Dendritic cell treated with granulocyte-macrophage colony-stimulating factor and Interleukin-4, amounts not matched to agents 40 ng/mL and 50 ng/mL, for 4 days (primary cell): ENCODE measurements around the gene IRF1.

Experiments used
- H3K27ac Mint-ChIP-seq: one replicate; pipeline ENCODE4 v1.8.0; 2022; ENCODE audit warnings: mild to moderate bottlenecking, mixed read lengths
- H3K27me3 Mint-ChIP-seq: one replicate; pipeline ENCODE4 v1.8.0; 2022; ENCODE audit warnings: mild to moderate bottlenecking, mixed read lengths
- H3K36me3 Mint-ChIP-seq: one replicate; pipeline ENCODE4 v1.8.0; 2022; ENCODE audit warnings: low read depth, mixed read lengths
- H3K4me1 Mint-ChIP-seq: one replicate; pipeline ENCODE4 v1.8.0; 2022; ENCODE audit warnings: low read depth, mixed read lengths
- H3K4me3 Mint-ChIP-seq: one replicate; pipeline ENCODE4 v1.8.0; 2022; ENCODE audit warnings: mild to moderate bottlenecking, moderate library complexity, mixed read lengths
- H3K9me3 Mint-ChIP-seq: one replicate; pipeline ENCODE4 v1.8.0; 2022; ENCODE audit warnings: mixed read lengths
- intact Hi-C: fragments of 100-400 bp; cut with micrococcal nuclease; formaldehyde crosslinking; loops from one replicate; pipeline ENCODE4 v1.15.0; 2022

The IRF1 gene

DNA sequence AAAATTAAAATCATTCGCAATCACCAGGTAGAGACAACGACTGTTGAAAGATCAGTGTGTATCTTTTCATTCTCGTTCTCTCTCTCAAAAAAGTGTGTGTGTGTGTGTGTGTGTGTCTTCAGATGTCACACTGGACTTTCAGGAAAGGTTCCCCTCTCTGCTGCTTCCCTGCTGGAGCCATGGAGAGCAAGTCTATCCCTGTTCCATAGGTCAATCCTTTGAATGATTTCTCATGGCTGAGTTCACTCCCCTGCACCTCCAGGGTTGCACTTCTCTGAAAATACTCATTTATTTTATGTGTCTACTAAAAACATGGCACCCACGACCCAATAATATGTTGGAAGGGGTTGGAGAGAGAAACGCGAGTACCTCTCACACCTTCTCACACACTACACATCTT lies 28.2 kb downstream of the IRF1 start:
- Mint-ChIP-seq H3K4me3 (no peak overlapping the region), H3K9me3 (no peaks in the 10 kb centered on the region), H3K27me3 (peaks cover 4% of the 10 kb centered on the region), H3K4me1 (peaks cover 92% of the 10 kb centered on the region), H3K27ac (peak overlapping the region; percentile 70), H3K36me3 (no peaks in the 10 kb centered on the region)
- intact Hi-C loops = loop anchor here (5.0 kb wide), 1 partner anchor 35 kb away; no protein-coding TSS in a partner anchor

DNA sequence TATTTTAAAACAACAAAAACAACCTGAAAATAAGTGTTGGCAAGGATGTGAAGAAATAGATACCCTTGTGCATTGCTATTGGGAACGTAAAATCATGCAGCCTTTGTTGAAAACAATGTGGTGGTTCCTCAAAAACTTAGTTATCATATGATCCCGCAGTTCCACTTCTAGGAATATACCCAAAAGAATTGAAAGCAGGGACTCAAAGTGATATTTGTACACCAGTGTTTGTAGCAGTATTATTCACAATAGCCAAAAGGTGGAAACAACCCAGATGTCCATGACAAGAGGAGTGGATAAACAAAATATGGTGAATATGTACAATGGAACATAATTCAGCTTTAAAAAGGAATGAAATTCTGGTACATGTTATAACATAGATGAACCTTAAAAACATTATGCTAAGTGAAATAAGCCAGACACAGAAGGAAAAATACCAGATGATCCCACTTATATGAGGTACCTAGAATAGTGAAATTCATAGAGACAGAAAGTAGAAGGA lies 29.0 kb downstream of the IRF1 start:
- Mint-ChIP-seq H3K4me1 (peaks cover 92% of the 10 kb centered on the region), H3K27ac (peak overlapping the region; percentile 62), H3K27me3 (peaks cover 4% of the 10 kb centered on the region), H3K36me3 (no peaks in the 10 kb centered on the region), H3K9me3 (no peaks in the 10 kb centered on the region), H3K4me3 (no peak overlapping the region)
- intact Hi-C loops = loop anchor here (5.0 kb wide), 1 partner anchor 36 kb away; no protein-coding TSS in a partner anchor

DNA sequence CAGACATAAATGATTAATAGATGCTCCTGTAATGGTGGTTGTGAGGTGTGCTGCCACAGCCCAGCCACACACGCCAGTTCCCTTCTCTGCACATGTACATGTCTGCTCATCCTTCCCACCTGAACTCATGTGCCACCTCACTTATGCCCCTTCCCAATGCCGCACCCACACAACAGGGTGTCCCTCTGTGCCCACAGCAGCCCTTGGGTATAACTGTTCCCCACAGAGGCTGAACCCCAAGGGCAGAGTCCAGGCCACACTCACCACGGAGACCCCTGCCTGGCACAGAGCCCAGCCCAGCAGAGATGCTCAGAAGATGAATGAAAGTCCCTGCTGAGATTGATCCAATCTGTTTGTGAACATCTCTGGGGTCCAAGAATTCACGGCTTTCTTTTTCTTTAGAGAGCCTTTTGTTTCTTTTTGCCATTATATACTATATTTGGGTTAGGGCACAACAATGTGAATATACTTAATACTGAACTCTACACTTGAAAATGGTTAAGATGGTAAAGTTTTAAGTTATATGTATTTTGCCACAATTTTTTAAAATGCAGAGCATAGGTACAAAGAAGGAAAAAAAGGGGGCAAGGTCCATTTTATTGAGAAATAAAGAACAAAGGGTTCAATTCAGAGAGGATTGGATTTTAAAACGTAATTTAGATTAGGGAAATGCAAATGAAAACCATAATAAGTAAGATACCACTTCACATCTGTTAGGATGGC lies 29.6 kb downstream of the IRF1 start:
- intact Hi-C loops = loop anchor here (5.0 kb wide), 1 partner anchor 36 kb away; no protein-coding TSS in a partner anchor
- Mint-ChIP-seq H3K36me3 (no peaks in the 10 kb centered on the region), H3K4me3 (no peak overlapping the region), H3K27me3 (peaks cover 4% of the 10 kb centered on the region), H3K4me1 (peaks cover 92% of the 10 kb centered on the region), H3K9me3 (no peaks in the 10 kb centered on the region), H3K27ac (peak overlapping the region; percentile 68)

DNA sequence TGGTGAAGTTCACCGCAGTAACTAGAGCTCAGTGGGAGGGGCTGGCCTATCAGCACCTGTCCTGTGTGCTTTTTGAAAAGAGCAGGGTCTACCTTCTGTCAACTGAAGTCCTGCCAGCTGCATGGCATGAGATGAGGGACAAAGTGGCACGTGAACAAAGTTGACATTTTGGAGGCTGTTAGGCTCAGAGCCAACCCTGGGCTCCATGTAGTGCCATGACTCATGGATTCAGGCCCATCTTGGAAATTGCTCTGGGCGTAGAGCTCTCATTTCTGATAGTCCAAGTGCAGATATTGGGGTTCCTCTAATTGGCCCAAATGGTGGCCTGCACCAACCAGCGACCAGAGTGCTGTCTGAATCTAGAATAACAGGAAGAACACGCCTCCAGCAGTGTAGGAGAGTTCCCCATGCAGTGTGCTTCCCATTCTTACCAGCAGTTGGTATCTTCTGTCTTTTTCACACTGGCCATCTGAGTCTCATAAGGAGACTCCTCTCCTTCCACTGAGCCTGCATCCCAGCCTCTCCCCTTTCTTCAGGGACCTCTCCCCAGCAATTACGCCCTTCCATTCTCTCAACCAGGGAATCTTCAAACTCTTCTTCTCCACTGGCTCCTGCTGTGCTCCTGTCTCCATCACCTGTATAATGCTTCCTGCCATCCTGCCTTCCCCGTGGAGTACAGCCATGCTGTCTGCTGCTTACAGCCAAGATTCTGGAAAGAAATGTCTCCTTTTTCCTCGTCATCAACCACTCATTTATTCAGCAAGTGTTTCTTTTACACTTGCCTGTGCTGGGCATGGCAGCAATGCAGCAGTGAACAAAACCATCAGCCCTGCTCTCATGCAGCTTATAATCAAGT lies 30.4 kb downstream of the IRF1 start:
- Mint-ChIP-seq H3K27me3 (peaks cover 4% of the 10 kb centered on the region), H3K27ac (peak overlapping the region; percentile 68), H3K4me3 (peak overlapping the region; percentile 0), H3K4me1 (peaks cover 92% of the 10 kb centered on the region), H3K9me3 (no peaks in the 10 kb centered on the region), H3K36me3 (no peaks in the 10 kb centered on the region)
- intact Hi-C loops = loop anchor here (5.0 kb wide), 1 partner anchor 37 kb away; no protein-coding TSS in a partner anchor

DNA sequence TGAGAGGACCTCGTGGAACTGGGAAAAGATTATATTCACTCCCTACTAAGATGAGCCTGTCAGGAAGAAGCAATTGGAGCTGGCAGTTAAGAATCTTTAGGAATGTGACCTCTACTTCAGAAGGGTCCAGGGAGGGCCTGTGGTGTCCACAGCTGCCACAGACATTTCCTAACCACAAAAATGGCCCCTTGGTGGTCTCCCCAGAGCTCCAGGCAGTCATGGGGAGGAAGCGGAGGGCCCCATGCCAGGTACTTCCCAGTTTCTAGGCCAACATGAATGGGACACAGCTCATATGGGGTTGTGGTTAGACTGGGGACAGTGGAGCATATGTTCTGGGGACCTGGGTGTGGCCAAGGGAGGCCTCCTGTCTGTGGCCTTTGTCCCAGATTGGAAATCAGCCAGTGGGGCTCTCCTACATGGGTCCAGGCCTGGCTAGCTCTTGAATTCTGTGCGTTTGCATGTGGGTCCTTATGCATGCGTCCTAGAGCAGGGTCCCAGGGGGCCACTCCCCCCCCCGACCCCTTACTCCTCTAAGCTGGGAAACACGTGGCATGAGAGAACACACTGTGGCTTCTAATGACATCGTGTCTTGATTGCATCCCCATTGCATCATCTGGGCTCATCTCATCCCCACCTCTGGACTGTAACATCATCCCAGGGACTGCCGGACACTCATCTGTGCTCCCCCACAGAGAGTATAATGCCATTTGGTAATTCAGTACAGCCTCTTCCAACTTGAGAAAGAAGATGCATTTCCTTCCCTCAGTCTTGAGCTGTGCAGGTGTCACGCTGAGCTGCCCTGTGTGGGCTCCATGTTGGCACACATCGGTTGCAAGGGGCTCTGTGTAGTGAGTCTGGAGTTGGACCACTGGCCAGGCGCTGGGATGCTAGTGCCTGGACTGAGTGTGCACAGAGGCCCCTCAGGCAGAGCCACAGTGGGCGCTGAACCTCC lies 31.3 kb downstream of the IRF1 start:
- intact Hi-C loops = no loop called here

DNA sequence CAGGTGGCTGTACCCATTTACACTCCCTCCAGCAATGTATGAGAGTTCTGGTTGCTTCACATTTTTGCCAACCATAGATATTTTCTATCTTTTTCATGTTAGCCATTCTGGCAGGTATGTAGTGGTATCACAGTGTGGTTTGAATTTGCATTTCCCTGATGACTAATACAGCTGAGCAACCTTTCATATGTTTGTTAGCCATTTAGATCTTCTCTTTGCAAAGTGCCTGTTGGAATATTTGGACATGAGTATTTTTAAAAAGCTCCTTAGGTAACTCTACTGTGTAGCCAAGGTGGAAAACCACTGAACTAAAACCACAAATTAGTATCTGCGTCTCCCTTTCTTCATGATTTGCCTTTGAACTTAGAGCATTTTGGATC lies 31.9 kb downstream of the IRF1 start:
- Mint-ChIP-seq H3K4me3 (no peak overlapping the region), H3K9me3 (no peaks in the 10 kb centered on the region), H3K27me3 (peaks cover 2% of the 10 kb centered on the region), H3K36me3 (peaks cover 8% of the 10 kb centered on the region), H3K4me1 (peaks cover 91% of the 10 kb centered on the region), H3K27ac (peak overlapping the region; percentile 68)
- intact Hi-C loops = no loop called here

More for the DNA sequence above, 31.3 kb downstream of the IRF1 start:
- Mint-ChIP-seq H3K27ac (peak overlapping the region; percentile 68), H3K36me3 (peaks cover 3% of the 10 kb centered on the region), H3K4me3 (no peak overlapping the region), H3K9me3 (no peaks in the 10 kb centered on the region), H3K27me3 (peaks cover 2% of the 10 kb centered on the region), H3K4me1 (peaks cover 91% of the 10 kb centered on the region)

DNA sequence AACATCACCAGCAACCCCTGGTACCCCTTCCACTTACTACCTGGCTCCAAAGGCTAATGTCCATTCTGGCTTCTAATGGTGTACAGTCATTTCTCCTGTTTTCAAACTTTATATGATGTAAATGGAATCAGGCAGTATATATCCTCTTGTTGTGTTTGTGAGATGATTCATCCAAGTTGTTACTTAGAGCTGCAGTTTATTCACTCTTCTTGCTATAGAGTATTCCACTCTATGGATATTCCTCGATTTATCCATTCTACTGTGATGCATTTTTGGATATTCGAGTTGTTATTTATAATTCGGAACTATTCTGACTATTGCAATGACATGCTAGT lies 32.4 kb downstream of the IRF1 start:
- H3K36me3 Mint-ChIP-seq = peaks cover 8% of the 10 kb centered on the region
- intact Hi-C loops = no loop called here
- no peaks in the 10 kb centered on the region for H3K9me3 Mint-ChIP-seq
- no peak overlapping the region for H3K27ac Mint-ChIP-seq
- H3K27me3 Mint-ChIP-seq = peaks cover 2% of the 10 kb centered on the region
- peaks cover 91% of the 10 kb centered on the region for H3K4me1 Mint-ChIP-seq
- H3K4me3 Mint-ChIP-seq = no peak overlapping the region

DNA sequence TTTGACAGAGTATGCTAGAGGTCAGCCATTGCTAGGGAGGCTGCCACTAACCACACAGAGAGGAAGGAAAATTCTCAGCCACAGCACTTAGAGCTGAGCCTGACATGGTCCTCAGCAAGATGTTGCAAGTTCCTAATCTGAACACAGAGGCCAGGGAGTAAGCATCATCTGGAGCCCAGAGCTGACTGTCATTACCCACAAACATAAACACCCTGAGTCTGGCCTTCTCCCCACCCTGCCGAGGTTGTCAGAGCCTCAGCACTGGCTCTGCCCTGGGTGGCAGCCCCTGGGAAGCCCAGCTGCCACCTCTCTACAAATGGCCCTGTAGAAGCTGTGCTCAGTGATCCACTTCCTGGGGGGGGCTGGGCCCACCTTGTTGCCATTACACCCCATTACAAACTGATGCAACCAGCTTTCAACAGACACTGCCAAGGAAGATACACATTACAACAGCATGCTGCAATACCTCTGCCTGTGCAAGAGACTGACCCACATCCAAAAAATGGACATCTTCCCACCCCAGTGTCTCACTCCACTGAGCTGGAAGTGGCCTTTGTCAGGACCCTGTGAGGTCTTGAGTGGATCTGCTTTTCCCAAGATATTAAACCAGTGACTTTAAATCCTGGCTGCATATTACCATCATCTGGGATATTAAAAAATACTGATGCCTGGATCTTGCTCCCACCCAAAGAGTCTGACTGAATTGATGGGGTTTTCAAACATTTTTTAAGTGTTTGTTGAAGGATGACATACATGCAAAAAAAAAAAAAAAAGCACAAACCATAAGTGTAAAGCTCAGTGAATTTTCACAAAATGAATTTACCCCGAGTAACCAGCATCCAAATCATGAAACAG lies 33.0 kb downstream of the IRF1 start:
- intact Hi-C loops = no loop called here
- Mint-ChIP-seq H3K27ac (peak overlapping the region; percentile 89), H3K27me3 (no peaks in the 10 kb centered on the region), H3K4me1 (peaks cover 93% of the 10 kb centered on the region), H3K9me3 (no peaks in the 10 kb centered on the region), H3K36me3 (peaks cover 8% of the 10 kb centered on the region), H3K4me3 (no peak overlapping the region)

DNA sequence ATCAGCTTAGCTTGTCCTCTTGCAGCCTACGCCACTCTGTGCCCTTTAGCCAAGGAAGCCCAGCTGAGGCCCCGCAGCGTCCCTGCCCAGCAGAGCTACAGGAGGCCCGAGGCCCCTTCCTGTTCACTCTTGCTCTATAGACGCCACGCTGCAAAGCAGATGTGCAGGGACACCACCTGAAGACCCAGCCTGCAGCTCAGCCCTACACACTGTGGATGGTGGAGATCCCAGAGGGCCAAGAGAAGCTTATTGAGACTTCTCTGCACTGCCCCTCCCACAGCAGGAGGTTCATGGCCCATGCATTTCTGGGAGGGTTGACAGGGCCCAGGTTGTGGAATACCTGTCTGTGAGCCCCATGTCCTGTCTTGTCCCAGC lies 33.6 kb downstream of the IRF1 start:
- Mint-ChIP-seq H3K27me3 (no peaks in the 10 kb centered on the region), H3K9me3 (no peaks in the 10 kb centered on the region), H3K27ac (peak overlapping the region; percentile 89), H3K36me3 (peaks cover 8% of the 10 kb centered on the region), H3K4me3 (peak overlapping the region; percentile 17), H3K4me1 (peaks cover 90% of the 10 kb centered on the region)
- intact Hi-C loops = no loop called here

DNA sequence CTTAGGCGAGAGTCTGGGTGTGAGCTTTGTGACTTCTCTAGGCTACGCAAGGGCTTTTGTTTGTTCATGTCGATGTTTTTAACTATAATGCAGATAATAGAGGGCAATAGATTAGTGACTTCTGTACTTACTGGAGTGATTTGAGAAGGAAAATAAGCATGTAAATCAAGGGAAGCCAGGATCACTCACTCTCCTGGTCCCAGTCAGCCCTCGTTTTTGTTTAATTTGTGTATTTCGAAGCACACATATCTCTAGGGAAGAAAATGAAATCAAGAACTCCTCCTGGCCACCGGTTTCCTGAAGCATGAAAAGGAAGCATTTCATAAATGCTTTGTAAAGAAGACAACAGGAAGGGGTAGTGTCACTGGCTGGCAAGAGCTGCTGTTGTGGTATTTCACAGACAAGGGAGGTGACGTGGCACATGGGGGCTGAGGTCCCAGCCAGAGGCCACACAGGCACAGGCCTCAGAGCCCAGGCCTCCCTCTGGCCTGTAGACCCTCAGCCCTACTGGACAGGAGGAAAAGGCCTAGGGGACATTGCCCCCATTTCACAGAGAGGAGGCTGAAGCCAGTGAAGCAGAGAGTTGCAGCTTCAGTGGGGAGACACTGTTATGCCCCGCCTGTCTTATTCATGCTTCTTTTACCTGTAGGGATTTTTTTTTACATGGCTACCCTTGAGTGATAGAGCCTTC lies 34.1 kb downstream of the IRF1 start:
- no peaks in the 10 kb centered on the region for H3K27me3 Mint-ChIP-seq
- peak overlapping the region; percentile 23 for H3K4me3 Mint-ChIP-seq
- peaks cover 8% of the 10 kb centered on the region for H3K36me3 Mint-ChIP-seq
- no peaks in the 10 kb centered on the region for H3K9me3 Mint-ChIP-seq
- H3K4me1 Mint-ChIP-seq = peaks cover 86% of the 10 kb centered on the region
- peak overlapping the region; percentile 89 for H3K27ac Mint-ChIP-seq
- intact Hi-C loops = no loop called here

DNA sequence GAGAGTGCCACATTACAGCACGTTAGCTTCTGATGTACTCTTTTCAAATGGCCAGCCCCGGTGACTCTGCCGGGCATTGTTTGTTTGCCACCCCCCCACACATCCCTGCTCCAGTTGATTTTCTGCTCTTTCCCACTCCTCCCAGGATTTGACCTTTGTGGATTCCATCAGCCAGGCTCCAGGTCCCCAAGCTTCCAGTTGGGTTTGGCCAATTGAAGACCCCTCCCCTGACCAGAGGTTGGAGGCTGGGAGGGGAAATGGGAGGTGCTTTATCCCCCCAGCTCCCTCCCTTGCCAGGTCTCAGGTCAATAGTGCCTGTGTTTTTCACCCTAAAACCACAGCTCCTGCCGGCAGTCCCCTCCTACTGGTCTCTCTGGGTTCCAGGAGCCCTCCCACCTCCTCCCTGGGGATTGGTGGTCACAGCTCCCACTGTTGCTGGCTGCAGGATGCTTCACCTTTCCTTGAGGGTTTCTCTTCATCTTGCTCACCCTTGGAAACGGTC lies 34.9 kb downstream of the IRF1 start:
- H3K4me1 Mint-ChIP-seq = peaks cover 78% of the 10 kb centered on the region
- H3K4me3 Mint-ChIP-seq = no peak overlapping the region
- intact Hi-C loops = no loop called here
- H3K9me3 Mint-ChIP-seq = no peaks in the 10 kb centered on the region
- H3K27me3 Mint-ChIP-seq = no peaks in the 10 kb centered on the region
- peak overlapping the region; percentile 89 for H3K27ac Mint-ChIP-seq
- H3K36me3 Mint-ChIP-seq = peaks cover 8% of the 10 kb centered on the region

DNA sequence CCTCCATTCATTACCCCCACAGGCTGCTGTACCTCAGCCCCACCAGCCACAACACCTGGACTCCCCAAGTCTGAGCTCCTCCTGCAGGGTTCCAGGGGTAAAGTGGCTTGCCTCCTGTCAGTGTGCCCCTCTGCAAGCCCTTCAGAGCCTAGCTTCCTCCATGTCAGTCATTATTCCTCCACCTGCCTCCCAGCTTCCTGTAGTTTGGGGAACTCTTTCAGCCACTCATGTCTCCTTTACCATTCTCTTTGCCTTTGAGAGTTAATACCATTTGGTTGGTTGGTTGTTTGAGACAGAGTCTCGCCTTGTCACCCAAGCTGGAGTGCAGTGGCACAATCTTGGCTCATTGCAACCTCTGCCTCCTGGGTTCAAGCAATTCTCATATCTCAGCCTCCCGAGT lies 36.2 kb downstream of the IRF1 start:
- Mint-ChIP-seq H3K36me3 (peaks cover 8% of the 10 kb centered on the region), H3K4me3 (no peak overlapping the region), H3K9me3 (no peaks in the 10 kb centered on the region), H3K4me1 (peaks cover 65% of the 10 kb centered on the region), H3K27ac (peak overlapping the region; percentile 48), H3K27me3 (no peaks in the 10 kb centered on the region)
- intact Hi-C loops = no loop called here
